ENCODE measurements around the gene RBPMS2. TPM values are rescaled to one million over a fixed set of nuclear protein-coding genes. Genes with fewer than 3 reads are reported as not detected.

Gene RBPMS2
- polyA plus RNA-seq, 1 donor from 2014 or later, result not detected

DNA sequence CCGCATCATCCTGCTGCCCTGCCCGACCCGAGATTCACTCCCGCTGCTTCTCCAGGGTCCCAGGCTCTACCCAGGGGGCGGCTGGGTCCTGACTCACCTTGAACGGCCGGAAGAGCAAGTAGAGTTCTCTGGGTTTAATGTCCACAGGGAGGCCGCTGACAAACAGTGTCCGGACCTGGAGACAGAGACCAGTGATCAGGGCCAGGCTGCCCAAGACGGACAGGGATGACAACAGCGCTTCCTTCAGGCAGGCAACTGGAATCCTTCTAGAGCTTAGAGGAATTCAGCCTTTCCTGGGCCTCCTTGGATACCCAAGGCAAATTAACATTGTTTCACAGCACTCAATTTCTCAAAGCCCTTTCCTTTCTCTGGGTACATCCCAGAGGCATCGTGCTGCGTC lies 23.9 kb downstream of the RBPMS2 start:
- Histone ChIP-seq H2AFZ (ENCODE audit: low read depth, low read length) (no peak overlapping the region), H3K27ac (ENCODE audit: low read length) (no peak overlapping the region), H3K36me3 (ENCODE audit: insufficient read depth, low read length) (no peaks in the 10 kb centered on the region), H3K4me2 (ENCODE audit: low read length) (no peak overlapping the region), H3K9me3 (ENCODE audit: low read length) (no peaks in the 10 kb centered on the region), H4K20me1 (ENCODE audit: insufficient read depth) (no peaks in the 10 kb centered on the region), H3K27me3 (ENCODE audit: insufficient read depth, low read depth, low read length) (no peaks in the 10 kb centered on the region), H3K9me2 (ENCODE audit: insufficient read depth, low read length) (no peaks in the 10 kb centered on the region), H3K79me2 (replicated peaks; ENCODE audit: insufficient read depth, low read length) (no peaks in the 10 kb centered on the region), H3F3A (ENCODE audit: insufficient read depth, low read length, poor library complexity, severe bottlenecking) (no peaks in the 10 kb centered on the region), H3K4me3 (ENCODE audit: low read length) (no peak overlapping the region), H3K9ac (ENCODE audit: low read length) (no peak overlapping the region)
- TF ChIP-seq POLR2AphosphoS5 (IDR thresholded peaks at IDR 0.05) (no peak), SMC3 (conservative IDR thresholded peaks at IDR 0.05; ENCODE audit: poor library complexity) (no peak), EP300 (conservative IDR thresholded peaks at IDR 0.05; ENCODE audit: poor library complexity, severe bottlenecking) (no peak), MXI1 (conservative IDR thresholded peaks at IDR 0.05; ENCODE audit: poor library complexity, severe bottlenecking) (no peak), TAF1 (IDR thresholded peaks at IDR 0.05; ENCODE audit: low read depth) (no peak), RAD21 (conservative IDR thresholded peaks at IDR 0.05) (no peak), EZH2 (IDR thresholded peaks at IDR 0.05; ENCODE audit: borderline replicate concordance, insufficient read depth, low read length, poor library complexity, severe bottlenecking) (no peak)
- TF ChIP-seq, protein P1, sequence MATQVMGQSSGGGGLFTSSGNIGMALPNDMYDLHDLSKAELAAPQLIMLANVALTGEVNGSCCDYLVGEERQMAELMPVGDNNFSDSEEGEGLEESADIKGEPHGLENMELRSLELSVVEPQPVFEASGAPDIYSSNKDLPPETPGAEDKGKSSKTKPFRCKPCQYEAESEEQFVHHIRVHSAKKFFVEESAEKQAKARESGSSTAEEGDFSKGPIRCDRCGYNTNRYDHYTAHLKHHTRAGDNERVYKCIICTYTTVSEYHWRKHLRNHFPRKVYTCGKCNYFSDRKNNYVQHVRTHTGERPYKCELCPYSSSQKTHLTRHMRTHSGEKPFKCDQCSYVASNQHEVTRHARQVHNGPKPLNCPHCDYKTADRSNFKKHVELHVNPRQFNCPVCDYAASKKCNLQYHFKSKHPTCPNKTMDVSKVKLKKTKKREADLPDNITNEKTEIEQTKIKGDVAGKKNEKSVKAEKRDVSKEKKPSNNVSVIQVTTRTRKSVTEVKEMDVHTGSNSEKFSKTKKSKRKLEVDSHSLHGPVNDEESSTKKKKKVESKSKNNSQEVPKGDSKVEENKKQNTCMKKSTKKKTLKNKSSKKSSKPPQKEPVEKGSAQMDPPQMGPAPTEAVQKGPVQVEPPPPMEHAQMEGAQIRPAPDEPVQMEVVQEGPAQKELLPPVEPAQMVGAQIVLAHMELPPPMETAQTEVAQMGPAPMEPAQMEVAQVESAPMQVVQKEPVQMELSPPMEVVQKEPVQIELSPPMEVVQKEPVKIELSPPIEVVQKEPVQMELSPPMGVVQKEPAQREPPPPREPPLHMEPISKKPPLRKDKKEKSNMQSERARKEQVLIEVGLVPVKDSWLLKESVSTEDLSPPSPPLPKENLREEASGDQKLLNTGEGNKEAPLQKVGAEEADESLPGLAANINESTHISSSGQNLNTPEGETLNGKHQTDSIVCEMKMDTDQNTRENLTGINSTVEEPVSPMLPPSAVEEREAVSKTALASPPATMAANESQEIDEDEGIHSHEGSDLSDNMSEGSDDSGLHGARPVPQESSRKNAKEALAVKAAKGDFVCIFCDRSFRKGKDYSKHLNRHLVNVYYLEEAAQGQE (IDR thresholded peaks at IDR 0.05; ENCODE audit: borderline replicate concordance), result no peak
- TF ChIP-seq, protein P2, sequence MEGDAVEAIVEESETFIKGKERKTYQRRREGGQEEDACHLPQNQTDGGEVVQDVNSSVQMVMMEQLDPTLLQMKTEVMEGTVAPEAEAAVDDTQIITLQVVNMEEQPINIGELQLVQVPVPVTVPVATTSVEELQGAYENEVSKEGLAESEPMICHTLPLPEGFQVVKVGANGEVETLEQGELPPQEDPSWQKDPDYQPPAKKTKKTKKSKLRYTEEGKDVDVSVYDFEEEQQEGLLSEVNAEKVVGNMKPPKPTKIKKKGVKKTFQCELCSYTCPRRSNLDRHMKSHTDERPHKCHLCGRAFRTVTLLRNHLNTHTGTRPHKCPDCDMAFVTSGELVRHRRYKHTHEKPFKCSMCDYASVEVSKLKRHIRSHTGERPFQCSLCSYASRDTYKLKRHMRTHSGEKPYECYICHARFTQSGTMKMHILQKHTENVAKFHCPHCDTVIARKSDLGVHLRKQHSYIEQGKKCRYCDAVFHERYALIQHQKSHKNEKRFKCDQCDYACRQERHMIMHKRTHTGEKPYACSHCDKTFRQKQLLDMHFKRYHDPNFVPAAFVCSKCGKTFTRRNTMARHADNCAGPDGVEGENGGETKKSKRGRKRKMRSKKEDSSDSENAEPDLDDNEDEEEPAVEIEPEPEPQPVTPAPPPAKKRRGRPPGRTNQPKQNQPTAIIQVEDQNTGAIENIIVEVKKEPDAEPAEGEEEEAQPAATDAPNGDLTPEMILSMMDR (IDR thresholded peaks at IDR 0.05; ENCODE audit: poor library complexity, severe bottlenecking), result no peak

- H4K20me1 ChIP-seq (ENCODE audit: insufficient read depth), result no peaks in the 10 kb centered on the region
- TF ChIP-seq RAD21 (conservative IDR thresholded peaks at IDR 0.05), result no peak
- TF ChIP-seq SMC3 (conservative IDR thresholded peaks at IDR 0.05; ENCODE audit: poor library complexity), result no peak
- no peak for TF ChIP-seq MXI1 (conservative IDR thresholded peaks at IDR 0.05; ENCODE audit: poor library complexity, severe bottlenecking)
- TF ChIP-seq, protein P2 (IDR thresholded peaks at IDR 0.05; ENCODE audit: poor library complexity, severe bottlenecking), result peak; percentile 35
- TF ChIP-seq EZH2 (IDR thresholded peaks at IDR 0.05; ENCODE audit: borderline replicate concordance, insufficient read depth, low read length, poor library complexity, severe bottlenecking), result no peak
- no peak for TF ChIP-seq TAF1 (IDR thresholded peaks at IDR 0.05; ENCODE audit: low read depth)
- no peaks in the 10 kb centered on the region for H3F3A ChIP-seq (ENCODE audit: insufficient read depth, low read length, poor library complexity, severe bottlenecking)
- H3K9me3 ChIP-seq (ENCODE audit: low read length), result no peaks in the 10 kb centered on the region
- H3K36me3 ChIP-seq (ENCODE audit: insufficient read depth, low read length), result no peaks in the 10 kb centered on the region
- no peaks in the 10 kb centered on the region for H3K9me2 ChIP-seq (ENCODE audit: insufficient read depth, low read length)
- no peak overlapping the region for H3K4me3 ChIP-seq (ENCODE audit: low read length)
- no peak overlapping the region for H3K27ac ChIP-seq (ENCODE audit: low read length)
- H3K79me2 ChIP-seq (replicated peaks; ENCODE audit: insufficient read depth, low read length), result no peaks in the 10 kb centered on the region
- H2AFZ ChIP-seq (ENCODE audit: low read depth, low read length), result no peak overlapping the region
- H3K4me2 ChIP-seq (ENCODE audit: low read length), result no peak overlapping the region
- peak overlapping the region; percentile 0 for H3K9ac ChIP-seq (ENCODE audit: low read length)
- no peaks in the 10 kb centered on the region for H3K27me3 ChIP-seq (ENCODE audit: insufficient read depth, low read depth, low read length)
Observed at GRCh38 chr15:64749999-64750657, 25.3 kb downstream of the RBPMS2 start.
